BLaER1 treated with 17β-estradiol and CSF1 and Interleukin-3, amounts not matched to agents 10 nM and 100 nM (cell line): Measurements from ENCODE around the gene CLCN6.
A peak's percentile ranks its signal among the peaks of the same experiment; 100 is the strongest.

Experiments used
- H3K27ac ChIP-seq, 11 experiments: shearing (Covaris generic); formaldehyde crosslinking; 2 replicates each; pipeline ENCODE4 v1.8.1; 2022
- H3K27me3 ChIP-seq, 11 experiments: shearing (Covaris generic); formaldehyde crosslinking; 2 replicates each; pipeline ENCODE4 v1.8.1; 2022
- H3K36me3 ChIP-seq, 11 experiments: shearing (Covaris generic); formaldehyde crosslinking; 2 replicates each; pipeline ENCODE4 v1.8.1; 2022
- H3K4me1 ChIP-seq, 10 experiments: shearing (Covaris generic); formaldehyde crosslinking; 2 replicates each; pipeline ENCODE4 v1.8.1; 2022
- H3K4me2 ChIP-seq, 11 experiments: shearing (Covaris generic); formaldehyde crosslinking; 2 replicates each; pipeline ENCODE4 v1.8.1; 2022
- H3K4me3 ChIP-seq, 10 experiments: shearing (Covaris generic); formaldehyde crosslinking; 2 replicates each; pipeline ENCODE4 v1.8.1; 2022
- H3K9ac ChIP-seq, 11 experiments: shearing (Covaris generic); formaldehyde crosslinking; 2 replicates each; pipeline ENCODE4 v1.8.1; 2022
- H3K9me3 ChIP-seq, 11 experiments: shearing (Covaris generic); formaldehyde crosslinking; replicated peaks in 1 of 11; 2 replicates each; pipeline ENCODE4 v1.8.1; 2022
- H4K20me1 ChIP-seq, 11 experiments: shearing (Covaris generic); formaldehyde crosslinking; 2 replicates each; pipeline ENCODE4 v1.8.1; 2022
- Cebpa-rat ChIP-seq, 11 experiments: shearing (Covaris generic); IDR thresholded peaks; 2 replicates each; pipeline ENCODE4 v1.8.1; 2022

CLCN6 gene

DNA sequence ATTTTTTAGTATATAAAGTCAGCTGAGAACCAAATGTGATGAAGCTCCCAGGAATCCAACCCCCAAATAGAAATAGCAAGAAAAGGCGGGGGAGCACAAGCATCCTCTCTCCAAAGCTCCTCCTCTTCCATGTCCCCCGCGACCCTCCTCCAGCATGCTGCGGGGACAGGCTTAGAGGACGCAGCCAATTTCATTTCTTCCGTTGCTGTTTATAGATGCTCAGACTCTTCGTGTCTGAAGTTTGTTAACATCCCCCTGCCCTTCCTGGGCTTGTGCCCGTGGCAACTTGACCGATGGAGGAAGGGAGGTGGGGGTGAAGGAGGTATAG is 42.3 kb downstream of the CLCN6 start:
- TF ChIP-seq Cebpa-rat (IDR thresholded peaks at IDR 0.05), result no peak
- H3K36me3 ChIP-seq, result peaks cover 10 to 41% (median 21%) of the 10 kb centered on the region in 11 experiments
- peaks cover 0 to 75% (median 19%) of the 10 kb centered on the region in 11 experiments; a peak in 14 of 22 replicates for H4K20me1 ChIP-seq
- H3K4me3 ChIP-seq, result no peak overlapping the region
- peak overlapping the region in 1 of 11 experiments; percentile 15; a peak in 1 of 22 replicates for H3K9ac ChIP-seq
- no peaks in the 10 kb centered on the region for H3K27me3 ChIP-seq
- H3K9me3 ChIP-seq, result no peaks in the 10 kb centered on the region
- H3K27ac ChIP-seq, result peak overlapping the region in 1 of 11 experiments; percentile 6; a peak in 1 of 22 replicates
- H3K4me2 ChIP-seq, result peak overlapping the region in 9 of 11 experiments; percentile 32 to 87 (median 73); a peak in 17 of 22 replicates
- peaks cover 32 to 96% (median 85%) of the 10 kb centered on the region in 10 experiments for H3K4me1 ChIP-seq

DNA sequence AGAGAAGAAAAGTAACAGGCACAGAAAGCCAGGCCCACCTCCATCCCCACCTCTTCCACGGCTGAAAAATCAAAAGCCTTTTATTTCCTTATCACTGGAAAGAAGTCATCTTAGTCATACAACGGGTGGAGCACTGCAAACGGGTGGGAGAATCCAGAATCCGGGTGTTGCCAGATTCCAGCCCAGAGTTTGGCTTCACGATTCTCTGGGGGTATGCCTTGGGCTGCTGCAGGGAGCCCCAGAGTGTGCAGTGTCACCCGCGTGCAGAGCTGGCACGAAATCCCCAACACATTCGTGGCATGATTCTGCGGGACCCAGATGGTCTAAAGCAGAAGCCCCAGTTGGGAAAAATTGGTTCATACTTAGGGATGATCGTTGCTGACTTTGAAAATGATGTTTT is 44.2 kb downstream of the CLCN6 start:
- Histone ChIP-seq H3K9me3 (no peaks in the 10 kb centered on the region), H3K9ac (no peak overlapping the region), H3K36me3 (peaks cover 0 to 22% (median 5%) of the 10 kb centered on the region in 11 experiments; a peak in 13 of 22 replicates), H3K4me1 (peaks cover 22 to 81% (median 73%) of the 10 kb centered on the region in 10 experiments), H3K27me3 (no peaks in the 10 kb centered on the region), H3K27ac (peak overlapping the region in 3 of 11 experiments; percentile 47 to 66 (median 58); a peak in 4 of 22 replicates), H3K4me3 (no peak overlapping the region), H3K4me2 (peak overlapping the region in 9 of 11 experiments; percentile 5 to 87 (median 73); a peak in 15 of 22 replicates), H4K20me1 (peaks cover 0 to 56% (median 19%) of the 10 kb centered on the region in 11 experiments; a peak in 14 of 22 replicates)
- TF ChIP-seq Cebpa-rat (IDR thresholded peaks at IDR 0.05), result no peak

DNA sequence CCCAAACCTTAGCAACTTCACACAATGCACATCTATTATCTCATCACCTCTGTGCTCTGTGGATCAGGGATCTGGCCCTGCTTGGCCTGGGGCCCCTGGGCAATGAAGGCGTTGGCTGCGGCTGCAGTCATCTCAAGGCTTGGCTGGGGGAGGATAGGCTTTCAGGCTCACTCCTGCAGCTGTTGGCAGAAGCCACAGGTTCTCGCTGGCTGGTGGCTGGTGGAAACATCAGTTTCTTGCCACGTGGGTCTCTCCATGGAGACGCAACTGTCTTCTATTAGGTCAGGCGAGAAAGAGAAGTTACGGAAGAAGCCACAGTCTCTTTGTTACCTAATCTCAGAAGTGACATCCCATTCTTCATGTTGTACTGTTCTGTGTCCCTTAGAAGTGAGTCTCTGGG is 45.2 kb downstream of the CLCN6 start:
- Histone ChIP-seq H3K36me3 (peaks cover 0 to 12% (median 0%) of the 10 kb centered on the region in 11 experiments; a peak in 9 of 22 replicates), H4K20me1 (peaks cover 0 to 46% (median 14%) of the 10 kb centered on the region in 11 experiments; a peak in 12 of 22 replicates), H3K4me3 (no peak overlapping the region), H3K9ac (peak overlapping the region in 2 of 11 experiments; percentile 14 to 33; a peak in 1 of 22 replicates), H3K4me1 (peaks cover 22 to 71% (median 63%) of the 10 kb centered on the region in 10 experiments), H3K27ac (peak overlapping the region in 6 of 11 experiments; percentile 37 to 66 (median 52); a peak in 10 of 22 replicates), H3K9me3 (no peaks in the 10 kb centered on the region), H3K4me2 (peak overlapping the region; percentile 28 to 87 (median 72); a peak in 21 of 22 replicates), H3K27me3 (no peaks in the 10 kb centered on the region)
- TF ChIP-seq Cebpa-rat (IDR thresholded peaks at IDR 0.05), result 0 out of 22 replicates have a peak, but pooled peaks of 1 of the 11 experiments have one; percentile 24

DNA sequence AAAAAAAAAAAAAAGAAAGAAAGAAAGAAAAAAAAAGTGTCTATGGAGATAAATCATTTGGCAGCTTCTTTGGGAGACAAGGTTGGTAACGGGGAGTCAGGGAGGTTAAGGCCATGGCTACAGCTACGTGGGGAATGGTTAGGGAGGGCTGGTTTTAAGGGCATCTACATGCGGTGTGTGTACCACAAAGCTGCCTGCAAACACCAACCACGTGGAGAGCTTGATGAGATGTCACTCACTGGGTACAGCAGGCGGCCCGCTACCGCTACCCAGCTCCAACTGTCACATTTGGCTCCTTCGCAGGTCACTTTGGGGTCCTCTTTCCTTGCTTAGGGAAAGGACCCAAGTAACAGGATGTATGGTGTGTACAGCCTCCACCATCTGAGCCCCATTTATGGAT is 48.5 kb downstream of the CLCN6 start:
- Histone ChIP-seq H3K9ac (no peak overlapping the region), H3K4me2 (peak overlapping the region in 1 of 11 experiments; percentile 0; a peak in 2 of 22 replicates), H3K4me3 (no peak overlapping the region), H3K9me3 (no peaks in the 10 kb centered on the region), H3K4me1 (peaks cover 15 to 69% (median 53%) of the 10 kb centered on the region in 10 experiments), H3K36me3 (no peaks in the 10 kb centered on the region), H3K27ac (no peak overlapping the region), H3K27me3 (peaks cover 11 to 23% (median 15%) of the 10 kb centered on the region in 11 experiments), H4K20me1 (peaks cover 0 to 51% (median 7%) of the 10 kb centered on the region in 11 experiments; a peak in 6 of 22 replicates)
- no peak for TF ChIP-seq Cebpa-rat (IDR thresholded peaks at IDR 0.05)

DNA sequence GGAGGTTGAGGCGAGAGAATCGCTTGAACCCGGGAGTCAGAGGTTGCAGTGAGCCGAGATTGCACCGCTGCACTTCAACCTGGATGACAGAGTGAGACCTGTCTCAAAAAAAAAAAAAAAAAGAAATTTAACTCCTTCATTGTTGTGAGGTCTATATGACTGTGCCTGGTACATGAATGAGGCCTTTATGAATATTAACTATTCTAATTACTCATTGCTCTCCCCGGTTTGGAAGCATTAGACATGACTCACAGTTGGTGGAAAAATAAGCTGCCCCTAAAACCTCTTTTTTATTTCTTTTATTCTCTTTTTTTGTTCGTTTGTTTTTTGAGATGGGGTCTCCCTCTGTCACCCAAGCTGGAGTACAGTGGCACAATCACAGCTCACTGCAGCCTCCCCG is 49.4 kb downstream of the CLCN6 start:
- no peak overlapping the region for H3K4me2 ChIP-seq
- no peaks in the 10 kb centered on the region for H3K9me3 ChIP-seq
- H3K9ac ChIP-seq, result no peak overlapping the region
- no peaks in the 10 kb centered on the region for H3K36me3 ChIP-seq
- H3K27me3 ChIP-seq, result peaks cover 11 to 25% (median 15%) of the 10 kb centered on the region in 11 experiments
- no peak for TF ChIP-seq Cebpa-rat (IDR thresholded peaks at IDR 0.05)
- no peak overlapping the region for H3K27ac ChIP-seq
- H4K20me1 ChIP-seq, result peaks cover 0 to 54% (median 7%) of the 10 kb centered on the region in 11 experiments; a peak in 6 of 22 replicates
- H3K4me1 ChIP-seq, result peaks cover 15 to 60% (median 44%) of the 10 kb centered on the region in 10 experiments
- H3K4me3 ChIP-seq, result no peak overlapping the region

DNA sequence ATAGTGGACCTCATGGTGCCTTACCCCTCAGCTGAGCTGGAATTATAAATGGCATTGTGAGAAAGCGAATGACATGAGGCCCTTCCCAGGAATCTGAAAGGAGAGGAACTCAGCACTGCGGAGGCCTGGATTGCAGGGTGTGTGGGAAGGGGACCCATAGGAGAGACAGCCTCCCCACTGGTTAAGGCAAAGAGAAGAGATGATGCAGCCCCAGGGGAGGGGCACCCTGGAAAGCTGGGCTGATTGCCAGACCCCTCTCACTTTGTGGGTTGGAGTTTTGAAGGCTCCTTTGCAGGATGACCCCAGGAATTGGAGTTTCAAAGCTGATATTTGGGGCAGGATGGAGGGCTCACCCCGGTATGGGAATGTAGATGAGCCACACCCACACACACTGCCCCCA is 50.7 kb downstream of the CLCN6 start:
- TF ChIP-seq Cebpa-rat (IDR thresholded peaks at IDR 0.05), result no peak
- peaks cover 11 to 25% (median 15%) of the 10 kb centered on the region in 11 experiments for H3K27me3 ChIP-seq
- H3K4me3 ChIP-seq, result no peak overlapping the region
- H3K36me3 ChIP-seq, result no peaks in the 10 kb centered on the region
- H4K20me1 ChIP-seq, result peaks cover 0 to 46% (median 4%) of the 10 kb centered on the region in 11 experiments; a peak in 6 of 22 replicates
- no peak overlapping the region for H3K9ac ChIP-seq
- H3K9me3 ChIP-seq, result no peaks in the 10 kb centered on the region
- H3K4me2 ChIP-seq, result peak overlapping the region in 9 of 11 experiments; percentile 9 to 80 (median 60); a peak in 17 of 22 replicates
- peaks cover 3 to 47% (median 31%) of the 10 kb centered on the region in 10 experiments; a peak in 19 of 20 replicates for H3K4me1 ChIP-seq
- no peak overlapping the region for H3K27ac ChIP-seq

DNA sequence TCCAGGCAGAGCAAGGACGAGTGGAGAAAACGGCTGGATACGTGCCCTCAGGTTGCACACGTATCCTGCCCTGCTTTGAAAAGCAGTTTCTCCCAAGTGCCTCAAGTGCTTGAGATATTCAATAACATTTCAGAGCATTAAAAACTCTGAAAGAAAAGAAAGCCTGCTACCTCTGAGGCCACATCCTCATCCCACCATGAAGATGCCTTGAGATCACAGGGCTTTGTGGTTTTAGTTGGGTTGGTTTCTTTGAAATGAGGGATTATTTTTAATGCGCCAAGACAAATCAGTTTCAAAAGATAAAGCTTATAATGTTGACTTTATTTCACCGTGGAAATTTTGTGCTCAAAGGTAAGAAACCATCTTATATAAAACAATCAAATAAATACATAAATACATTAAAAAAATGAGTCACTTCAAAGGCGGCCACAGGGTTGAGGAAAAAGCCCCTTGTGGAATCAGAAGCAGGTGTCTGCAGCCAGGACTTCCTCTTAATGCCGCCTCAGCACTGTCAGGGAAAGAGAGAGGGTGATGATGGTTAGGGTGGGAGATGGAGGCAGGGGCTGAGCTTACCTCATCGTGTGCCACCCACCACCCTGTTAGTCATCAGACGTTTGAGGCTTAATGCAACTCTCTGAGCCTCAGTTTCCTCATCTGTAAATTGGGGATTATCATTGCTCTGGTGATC is 51.3 kb downstream of the CLCN6 start:
- Histone ChIP-seq H3K4me3 (no peak overlapping the region), H3K9me3 (no peaks in the 10 kb centered on the region), H3K4me1 (peaks cover 0 to 41% (median 25%) of the 10 kb centered on the region in 10 experiments; a peak in 16 of 20 replicates), H3K9ac (no peak overlapping the region), H3K36me3 (no peaks in the 10 kb centered on the region), H3K4me2 (peak overlapping the region in 9 of 11 experiments; percentile 9 to 80 (median 60); a peak in 17 of 22 replicates), H3K27ac (no peak overlapping the region), H4K20me1 (peaks cover 0 to 46% (median 4%) of the 10 kb centered on the region in 11 experiments; a peak in 6 of 22 replicates), H3K27me3 (peaks cover 11 to 25% (median 15%) of the 10 kb centered on the region in 11 experiments)
- no peak for TF ChIP-seq Cebpa-rat (IDR thresholded peaks at IDR 0.05)

DNA sequence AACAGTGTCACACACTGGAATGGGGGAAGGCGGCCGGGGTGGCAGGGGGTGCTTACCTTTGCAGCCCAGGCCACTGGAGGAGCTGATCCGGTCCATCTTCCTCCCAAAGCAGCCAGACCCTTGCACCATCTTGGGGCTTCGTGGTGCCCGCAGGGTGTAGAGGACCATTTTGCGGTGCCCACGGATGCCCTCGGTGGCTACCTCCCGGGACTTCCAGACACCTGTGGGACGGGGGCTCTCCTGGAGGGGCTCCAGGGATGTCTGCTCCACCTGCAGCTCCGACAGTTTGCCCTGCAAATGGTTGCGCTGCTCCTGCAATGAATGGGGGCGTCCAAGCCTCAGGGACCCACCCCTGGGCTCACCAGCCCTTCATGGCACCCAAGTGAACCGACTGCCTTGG is 52.2 kb downstream of the CLCN6 start:
- H3K27ac ChIP-seq, result no peak overlapping the region
- TF ChIP-seq Cebpa-rat (IDR thresholded peaks at IDR 0.05), result no peak
- peaks cover 0 to 51% (median 4%) of the 10 kb centered on the region in 11 experiments; a peak in 6 of 22 replicates for H4K20me1 ChIP-seq
- peak overlapping the region in 7 of 11 experiments; percentile 49 to 80 (median 74); a peak in 9 of 22 replicates for H3K4me2 ChIP-seq
- H3K9me3 ChIP-seq, result no peaks in the 10 kb centered on the region
- no peak overlapping the region for H3K4me3 ChIP-seq
- H3K27me3 ChIP-seq, result peaks cover 11 to 25% (median 15%) of the 10 kb centered on the region in 11 experiments
- no peak overlapping the region for H3K9ac ChIP-seq
- H3K36me3 ChIP-seq, result no peaks in the 10 kb centered on the region
- peaks cover 6 to 33% (median 19%) of the 10 kb centered on the region in 10 experiments; a peak in 19 of 20 replicates for H3K4me1 ChIP-seq

DNA sequence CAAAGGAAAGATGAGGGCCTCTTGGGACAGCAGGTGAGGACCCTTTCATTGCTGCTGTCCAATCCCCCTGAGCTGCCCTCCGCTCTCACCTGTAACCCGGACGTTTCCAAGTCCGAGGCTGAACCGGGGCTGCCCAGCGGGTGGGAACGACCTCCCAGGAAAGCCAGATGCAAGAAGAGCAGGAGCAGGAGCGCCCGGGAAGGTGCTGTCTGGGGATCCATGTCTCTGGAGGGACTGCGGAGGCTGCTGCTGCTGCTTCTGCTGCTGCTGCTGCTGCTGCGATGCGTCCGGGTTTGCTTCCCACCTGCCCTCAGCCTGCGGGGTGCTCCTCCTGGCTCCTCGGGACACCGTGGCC is 52.6 kb downstream of the CLCN6 start, which contains the start of gene NPPB:
Gene NPPB (minus strand): TSS at position 333 of the 355 bp plus-strand sequence. CDS start 112 bp downstream, at position 221.
- H3K27me3 ChIP-seq, result peaks cover 11 to 25% (median 15%) of the 10 kb centered on the region in 11 experiments
- no peak for TF ChIP-seq Cebpa-rat (IDR thresholded peaks at IDR 0.05)
- no peak within 1 kb of the TSS for H3K4me3 ChIP-seq

More for the DNA sequence above, 52.6 kb downstream of the CLCN6 start, which contains the start of gene NPPB:
- no peaks in the 10 kb centered on the region for H3K36me3 ChIP-seq
- H3K9ac ChIP-seq, result no peak within 1 kb of the TSS
- H3K27ac ChIP-seq, result no peak within 1 kb of the TSS
- H3K4me1 ChIP-seq, result peaks cover 6 to 32% (median 19%) of the 10 kb centered on the region in 10 experiments; a peak in 19 of 20 replicates
- no peaks in the 10 kb centered on the region for H3K9me3 ChIP-seq
- H3K4me2 ChIP-seq, result peak within 1 kb of the TSS; percentile 29 to 80 (median 52); a peak in 18 of 22 replicates
- H4K20me1 ChIP-seq, result peaks cover 0 to 51% (median 4%) of the 10 kb centered on the region in 11 experiments; a peak in 6 of 22 replicates
